ENCODE results near the gene COMT. TPM values are rescaled to one million over a fixed set of nuclear protein-coding genes. Genes with fewer than 3 reads are reported as not detected.
A peak's percentile ranks its signal among the peaks of the same experiment; 100 is the strongest.

COMT gene
- total and polyA plus RNA-seq, 9 of the 15 experiments (the other 6 are each of a cell fraction or from before 2014, with no cell fraction given): 12.5 to 351 (median 155) TPM

GRCh38 chr22:19994851-19995610 lies 53.5 kb downstream of the COMT start (continued):
- TF ChIP-seq FOXJ3 (CRISPR knock-in tag; IDR thresholded peaks at IDR 0.05) (no peak), HNRNPH1 (optimal IDR thresholded peaks at IDR 0.05; ENCODE audit: low read depth, low read length) (no peak), THAP12 (CRISPR knock-in tag; IDR thresholded peaks at IDR 0.05) (no peak), CC2D1A (IDR thresholded peaks at IDR 0.05) (0 out of 2 replicates have a peak, but pooled peaks have one; percentile 60), FOXA3 (CRISPR knock-in tag; conservative IDR thresholded peaks at IDR 0.05 in 1 of 2, IDR thresholded peaks at IDR 0.05 in 1 of 2) (no peak), RBM15 (IDR thresholded peaks at IDR 0.05; ENCODE audit: insufficient read depth, low read length) (no peak), RAD21 (CRISPR knock-in tag; conservative IDR thresholded peaks at IDR 0.05 in 1 of 2, IDR thresholded peaks at IDR 0.05 in 1 of 2) (no peak), POLR2AphosphoS2 (IDR thresholded peaks at IDR 0.05; ENCODE audit: low read length) (no peak), SMARCA5 (IDR thresholded peaks at IDR 0.05) (peak; percentile 77; the same call in 1 of the 2 replicates), FOSL1 (tag; conservative IDR thresholded peaks at IDR 0.05) (no peak), MGA (IDR thresholded peaks at IDR 0.05) (no peak), BHLHE40 (IDR thresholded peaks at IDR 0.05; ENCODE audit: low read length) (no peak), HDAC3 (IDR thresholded peaks at IDR 0.05; ENCODE audit: borderline replicate concordance, partially characterized antibody) (no peak), ZNF408 (CRISPR knock-in tag; IDR thresholded peaks at IDR 0.05; ENCODE audit: low read depth) (no peak)
